ENCODE results near the gene SEC14L5.

DNA sequence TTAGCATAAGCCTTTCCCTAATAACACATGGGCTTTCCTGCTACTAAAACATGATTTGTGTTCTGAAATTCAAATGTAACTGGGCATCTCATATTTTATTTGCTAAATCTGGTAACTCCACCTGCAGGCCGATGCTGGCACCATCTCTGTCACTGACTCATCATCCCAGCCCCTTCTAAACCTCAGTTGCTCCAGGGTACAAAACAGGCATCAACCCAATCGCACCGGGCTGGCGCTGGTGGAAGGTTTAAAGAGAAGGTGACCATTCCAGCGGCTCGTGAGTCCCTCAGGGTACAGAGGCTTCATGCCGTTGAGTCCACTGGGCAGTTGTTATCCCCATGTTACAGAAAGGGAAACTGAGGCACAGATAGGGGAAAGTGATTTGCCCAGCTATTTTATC is 48.3 kb upstream of the SEC14L5 start:
- TF ChIP-seq ZNF302 (tag by site-specific recombination; IDR thresholded peaks at IDR 0.05; ENCODE audit: low read depth): no peak
- TF ChIP-seq, protein P1, sequence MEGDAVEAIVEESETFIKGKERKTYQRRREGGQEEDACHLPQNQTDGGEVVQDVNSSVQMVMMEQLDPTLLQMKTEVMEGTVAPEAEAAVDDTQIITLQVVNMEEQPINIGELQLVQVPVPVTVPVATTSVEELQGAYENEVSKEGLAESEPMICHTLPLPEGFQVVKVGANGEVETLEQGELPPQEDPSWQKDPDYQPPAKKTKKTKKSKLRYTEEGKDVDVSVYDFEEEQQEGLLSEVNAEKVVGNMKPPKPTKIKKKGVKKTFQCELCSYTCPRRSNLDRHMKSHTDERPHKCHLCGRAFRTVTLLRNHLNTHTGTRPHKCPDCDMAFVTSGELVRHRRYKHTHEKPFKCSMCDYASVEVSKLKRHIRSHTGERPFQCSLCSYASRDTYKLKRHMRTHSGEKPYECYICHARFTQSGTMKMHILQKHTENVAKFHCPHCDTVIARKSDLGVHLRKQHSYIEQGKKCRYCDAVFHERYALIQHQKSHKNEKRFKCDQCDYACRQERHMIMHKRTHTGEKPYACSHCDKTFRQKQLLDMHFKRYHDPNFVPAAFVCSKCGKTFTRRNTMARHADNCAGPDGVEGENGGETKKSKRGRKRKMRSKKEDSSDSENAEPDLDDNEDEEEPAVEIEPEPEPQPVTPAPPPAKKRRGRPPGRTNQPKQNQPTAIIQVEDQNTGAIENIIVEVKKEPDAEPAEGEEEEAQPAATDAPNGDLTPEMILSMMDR (tag by site-specific recombination; IDR thresholded peaks at IDR 0.05): no peak
- TF ChIP-seq, protein P2, sequence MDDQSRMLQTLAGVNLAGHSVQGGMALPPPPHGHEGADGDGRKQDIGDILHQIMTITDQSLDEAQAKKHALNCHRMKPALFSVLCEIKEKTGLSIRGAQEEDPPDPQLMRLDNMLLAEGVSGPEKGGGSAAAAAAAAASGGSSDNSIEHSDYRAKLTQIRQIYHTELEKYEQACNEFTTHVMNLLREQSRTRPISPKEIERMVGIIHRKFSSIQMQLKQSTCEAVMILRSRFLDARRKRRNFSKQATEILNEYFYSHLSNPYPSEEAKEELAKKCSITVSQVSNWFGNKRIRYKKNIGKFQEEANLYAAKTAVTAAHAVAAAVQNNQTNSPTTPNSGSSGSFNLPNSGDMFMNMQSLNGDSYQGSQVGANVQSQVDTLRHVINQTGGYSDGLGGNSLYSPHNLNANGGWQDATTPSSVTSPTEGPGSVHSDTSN (CRISPR knock-in tag; IDR thresholded peaks at IDR 0.05): no peak
- TF ChIP-seq ZNF768 (tag by site-specific recombination; IDR thresholded peaks at IDR 0.05): no peak
- TF ChIP-seq ZNF274 (IDR thresholded peaks at IDR 0.05; ENCODE audit: low read length): no peak
- no peak for TF ChIP-seq ZNF274 (tag by site-specific recombination; IDR thresholded peaks at IDR 0.05; ENCODE audit: borderline replicate concordance)
- no peak for TF ChIP-seq ZNF132 (tag by site-specific recombination; IDR thresholded peaks at IDR 0.05; ENCODE audit: borderline replicate concordance)
- TF ChIP-seq SCRT1 (tag by site-specific recombination; IDR thresholded peaks at IDR 0.05; ENCODE audit: borderline replicate concordance): no peak
- TF ChIP-seq, protein P3, sequence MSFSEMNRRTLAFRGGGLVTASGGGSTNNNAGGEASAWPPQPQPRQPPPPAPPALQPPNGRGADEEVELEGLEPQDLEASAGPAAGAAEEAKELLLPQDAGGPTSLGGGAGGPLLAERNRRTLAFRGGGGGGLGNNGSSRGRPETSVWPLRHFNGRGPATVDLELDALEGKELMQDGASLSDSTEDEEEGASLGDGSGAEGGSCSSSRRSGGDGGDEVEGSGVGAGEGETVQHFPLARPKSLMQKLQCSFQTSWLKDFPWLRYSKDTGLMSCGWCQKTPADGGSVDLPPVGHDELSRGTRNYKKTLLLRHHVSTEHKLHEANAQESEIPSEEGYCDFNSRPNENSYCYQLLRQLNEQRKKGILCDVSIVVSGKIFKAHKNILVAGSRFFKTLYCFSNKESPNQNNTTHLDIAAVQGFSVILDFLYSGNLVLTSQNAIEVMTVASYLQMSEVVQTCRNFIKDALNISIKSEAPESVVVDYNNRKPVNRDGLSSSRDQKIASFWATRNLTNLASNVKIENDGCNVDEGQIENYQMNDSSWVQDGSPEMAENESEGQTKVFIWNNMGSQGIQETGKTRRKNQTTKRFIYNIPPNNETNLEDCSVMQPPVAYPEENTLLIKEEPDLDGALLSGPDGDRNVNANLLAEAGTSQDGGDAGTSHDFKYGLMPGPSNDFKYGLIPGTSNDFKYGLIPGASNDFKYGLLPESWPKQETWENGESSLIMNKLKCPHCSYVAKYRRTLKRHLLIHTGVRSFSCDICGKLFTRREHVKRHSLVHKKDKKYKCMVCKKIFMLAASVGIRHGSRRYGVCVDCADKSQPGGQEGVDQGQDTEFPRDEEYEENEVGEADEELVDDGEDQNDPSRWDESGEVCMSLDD (tag by site-specific recombination; IDR thresholded peaks at IDR 0.05): no peak
- no peak for TF ChIP-seq ZNF324 (tag by site-specific recombination; IDR thresholded peaks at IDR 0.05)
- no peak for TF ChIP-seq ZBTB21 (tag by site-specific recombination; IDR thresholded peaks at IDR 0.05)

Data from HEK293 (cell line).